Karpas-422 (cell line): ENCODE results near the gene OPCML. TPM values are rescaled to one million over a fixed set of nuclear protein-coding genes. Genes with fewer than 3 reads are reported as not detected.

Source experiments
- DNase-seq: peaks from one replicate; pipeline ENCODE4 v3.0.0-alpha.2; 2015
- H2AFZ ChIP-seq: fragments of 200-600 bp; sonication (generic); 2 replicates; pipeline ENCODE4 v1.6.1; 2014; ENCODE audit warnings: antibody characterized with exemption, low read length, mixed read lengths
- H3K27ac ChIP-seq: fragments of 200-600 bp; sonication (generic); 2 replicates; pipeline ENCODE4 v1.5.1; 2014; ENCODE audit warnings: mild to moderate bottlenecking, low read length, moderate library complexity
- H3K27me3 ChIP-seq: fragments of 200-600 bp; sonication (generic); 2 replicates; pipeline ENCODE4 v1.6.1; 2014; ENCODE audit warnings: low read length, mixed read lengths
- H3K36me3 ChIP-seq: fragments of 200-600 bp; sonication (generic); 2 replicates; pipeline ENCODE4 v1.6.1; 2014; ENCODE audit warnings: low read length, mixed read lengths; ENCODE audit not compliant: insufficient read depth
- H3K4me1 ChIP-seq: fragments of 200-600 bp; sonication (generic); 2 replicates; pipeline ENCODE4 v1.6.1; 2014; ENCODE audit warnings: mild to moderate bottlenecking, low read length, mixed read lengths
- H3K4me2 ChIP-seq: fragments of 200-600 bp; sonication (generic); 2 replicates; pipeline ENCODE4 v1.6.1; 2014; ENCODE audit warnings: low read length, low read depth, mild to moderate bottlenecking; ENCODE audit not compliant: poor library complexity, severe bottlenecking
- H3K4me3 ChIP-seq: fragments of 200-600 bp; sonication (generic); 2 replicates; pipeline ENCODE4 v1.5.1; 2014; ENCODE audit warnings: mild to moderate bottlenecking, antibody characterized with exemption, low read length, mixed read lengths
- H3K79me2 ChIP-seq: fragments of 200-600 bp; sonication (generic); 2 replicates; pipeline ENCODE4 v1.6.1; 2014; ENCODE audit warnings: mild to moderate bottlenecking, low read length, mixed read lengths
- H3K9ac ChIP-seq: fragments of 200-600 bp; sonication (generic); 2 replicates; pipeline ENCODE4 v1.6.0; 2014; ENCODE audit warnings: low read length
- H3K9me2 ChIP-seq: fragments of 200-600 bp; sonication (generic), shearing (Covaris generic); replicated peaks from 2 replicates; pipeline ENCODE4 v1.6.0; 2014; ENCODE audit warnings: mild to moderate bottlenecking, low read length, moderate library complexity; ENCODE audit not compliant: insufficient read depth
- H3K9me3 ChIP-seq: fragments of 300-700, 200-600 bp; sonication (generic); 2 replicates; pipeline ENCODE4 v1.6.1; 2014; ENCODE audit warnings: low read length, mixed read lengths
- H4K20me1 ChIP-seq: fragments of 200-600 bp; sonication (generic); 2 replicates; pipeline ENCODE4 v1.6.1; 2014; ENCODE audit warnings: mild to moderate bottlenecking, antibody characterized with exemption, low read length, low read depth; ENCODE audit not compliant: insufficient read depth
- total RNA-seq: library from RNA; depleted of rRNA; stranded (reverse); fragments of >200 nt; shearing (Covaris generic); gene quantifications from 2 replicates; pipeline ENCODE4 v1.2.3, GENCODE V29; 2014; ENCODE audit warnings: low replicate concordance

OPCML gene
- total RNA-seq, 1 experiment from 2014 or later, result not detected

DNA sequence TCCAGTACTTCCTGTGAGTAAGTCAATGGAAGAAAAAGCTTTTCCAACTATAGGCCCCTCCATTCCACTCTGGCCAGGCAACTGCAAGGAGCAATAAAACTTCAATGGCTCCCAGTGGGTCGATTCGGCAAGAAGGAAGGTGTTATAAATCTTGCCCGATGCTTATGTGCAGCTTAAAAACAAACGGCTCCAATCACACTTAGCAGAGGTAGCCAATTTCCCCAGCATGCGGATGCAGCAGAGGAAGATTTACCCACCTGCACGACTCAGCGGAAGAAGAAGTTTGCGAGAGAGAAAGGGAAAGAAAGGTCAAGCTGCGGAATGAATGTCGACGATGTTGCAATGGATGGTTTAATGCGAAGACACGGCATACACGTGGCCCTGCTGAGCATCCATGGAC is 141.5 kb downstream of the OPCML start:
- H3K9ac ChIP-seq, result no peak overlapping the region
- H2AFZ ChIP-seq, result no peak overlapping the region
- H3K9me3 ChIP-seq, result no peaks in the 10 kb centered on the region
- no peaks in the 10 kb centered on the region for H4K20me1 ChIP-seq
- H3K27ac ChIP-seq, result no peak overlapping the region
- no peaks in the 10 kb centered on the region for H3K9me2 ChIP-seq
- no peaks in the 10 kb centered on the region for H3K4me1 ChIP-seq
- H3K4me3 ChIP-seq, result no peak overlapping the region
- H3K4me2 ChIP-seq, result no peak overlapping the region
- no peaks in the 10 kb centered on the region for H3K27me3 ChIP-seq
- no peak for DNase-seq
- H3K79me2 ChIP-seq, result no peaks in the 10 kb centered on the region
- no peaks in the 10 kb centered on the region for H3K36me3 ChIP-seq

DNA sequence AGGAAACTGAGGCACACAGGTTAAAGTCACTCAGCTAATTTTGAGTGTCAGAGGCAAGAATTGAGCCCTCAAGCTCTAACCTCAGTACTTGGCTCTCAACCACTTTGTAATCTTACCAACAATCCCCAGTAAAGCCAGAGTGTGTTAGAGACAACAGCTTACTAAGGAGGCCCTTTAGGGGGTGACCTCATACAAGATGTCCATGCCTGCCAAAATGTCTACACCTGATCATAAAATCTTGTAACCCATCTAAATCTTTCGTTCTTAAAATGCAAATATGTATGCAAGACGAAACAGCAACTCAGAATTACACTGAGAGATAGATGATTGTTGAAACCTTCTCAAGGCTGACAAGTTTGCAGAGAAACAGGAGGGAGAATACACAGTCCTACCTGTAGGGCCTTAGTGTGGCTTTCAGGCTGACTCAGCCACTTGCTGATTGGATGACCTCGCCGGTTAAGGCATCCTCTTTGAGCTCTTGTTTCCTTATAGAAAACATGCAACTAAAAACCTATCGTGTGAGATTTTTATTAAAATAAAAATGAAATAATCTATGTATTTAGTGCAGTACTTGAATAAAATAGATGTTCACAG is 143.2 kb downstream of the OPCML start:
- no peak overlapping the region for H3K4me2 ChIP-seq
- H3K4me1 ChIP-seq, result no peaks in the 10 kb centered on the region
- no peaks in the 10 kb centered on the region for H4K20me1 ChIP-seq
- H3K9me2 ChIP-seq, result no peaks in the 10 kb centered on the region
- H3K9me3 ChIP-seq, result no peaks in the 10 kb centered on the region
- no peaks in the 10 kb centered on the region for H3K36me3 ChIP-seq
- H2AFZ ChIP-seq, result no peak overlapping the region
- no peak overlapping the region for H3K9ac ChIP-seq
- no peak for DNase-seq
- H3K27me3 ChIP-seq, result no peaks in the 10 kb centered on the region
- H3K4me3 ChIP-seq, result no peak overlapping the region
- no peak overlapping the region for H3K27ac ChIP-seq
- no peaks in the 10 kb centered on the region for H3K79me2 ChIP-seq

DNA sequence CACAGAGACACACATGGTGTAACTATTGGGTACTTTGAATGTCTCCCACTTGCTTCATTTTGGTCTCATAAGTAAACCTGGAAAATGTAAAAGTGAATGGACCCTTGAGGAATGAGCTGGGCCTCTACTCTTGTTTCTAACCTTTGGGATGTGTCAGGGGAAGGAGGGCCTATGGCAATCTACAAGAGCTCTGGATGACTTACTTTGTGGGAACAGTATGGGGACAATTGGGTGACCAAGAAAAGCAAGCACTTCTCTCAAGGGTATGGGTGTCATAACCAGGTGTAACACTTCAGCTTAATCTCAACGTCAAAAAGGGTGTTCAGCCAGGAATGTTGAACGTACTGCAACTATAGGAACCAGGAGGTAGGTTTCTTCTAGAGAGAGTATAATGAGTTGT is 144.0 kb downstream of the OPCML start:
- no peaks in the 10 kb centered on the region for H3K9me2 ChIP-seq
- H2AFZ ChIP-seq, result no peak overlapping the region
- no peaks in the 10 kb centered on the region for H3K79me2 ChIP-seq
- no peak overlapping the region for H3K9ac ChIP-seq
- H3K27me3 ChIP-seq, result no peaks in the 10 kb centered on the region
- no peaks in the 10 kb centered on the region for H3K4me1 ChIP-seq
- no peaks in the 10 kb centered on the region for H3K9me3 ChIP-seq
- no peak overlapping the region for H3K4me2 ChIP-seq
- no peaks in the 10 kb centered on the region for H3K36me3 ChIP-seq
- no peak overlapping the region for H3K4me3 ChIP-seq
- DNase-seq, result no peak
- H3K27ac ChIP-seq, result no peak overlapping the region
- H4K20me1 ChIP-seq, result no peaks in the 10 kb centered on the region

DNA sequence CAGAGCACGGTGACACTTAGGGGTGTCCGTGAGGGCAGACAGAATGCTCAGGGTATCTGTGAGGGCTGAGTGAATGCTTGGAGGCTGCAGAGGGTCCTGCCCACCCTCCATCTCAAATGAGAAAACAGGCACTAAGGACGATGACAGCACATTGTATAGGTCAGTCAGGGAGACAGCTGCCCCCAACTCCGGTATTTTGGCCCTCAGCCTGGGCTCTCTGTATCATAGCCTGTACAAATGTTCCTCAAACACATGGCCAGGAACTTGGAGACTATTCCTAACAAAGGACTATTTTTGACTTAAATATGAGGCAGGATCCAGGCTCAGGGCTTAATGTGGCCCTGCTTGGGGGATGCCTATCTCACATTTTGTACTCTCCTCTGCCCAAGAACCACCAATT is 145.4 kb downstream of the OPCML start:
- H3K79me2 ChIP-seq, result no peaks in the 10 kb centered on the region
- H3K9me2 ChIP-seq, result no peaks in the 10 kb centered on the region
- H3K9ac ChIP-seq, result no peak overlapping the region
- H3K4me1 ChIP-seq, result no peaks in the 10 kb centered on the region
- no peak for DNase-seq
- no peak overlapping the region for H2AFZ ChIP-seq
- H3K27ac ChIP-seq, result no peak overlapping the region
- H3K9me3 ChIP-seq, result no peaks in the 10 kb centered on the region
- H3K27me3 ChIP-seq, result no peaks in the 10 kb centered on the region
- H3K36me3 ChIP-seq, result no peaks in the 10 kb centered on the region
- no peaks in the 10 kb centered on the region for H4K20me1 ChIP-seq
- no peak overlapping the region for H3K4me2 ChIP-seq
- no peak overlapping the region for H3K4me3 ChIP-seq

DNA sequence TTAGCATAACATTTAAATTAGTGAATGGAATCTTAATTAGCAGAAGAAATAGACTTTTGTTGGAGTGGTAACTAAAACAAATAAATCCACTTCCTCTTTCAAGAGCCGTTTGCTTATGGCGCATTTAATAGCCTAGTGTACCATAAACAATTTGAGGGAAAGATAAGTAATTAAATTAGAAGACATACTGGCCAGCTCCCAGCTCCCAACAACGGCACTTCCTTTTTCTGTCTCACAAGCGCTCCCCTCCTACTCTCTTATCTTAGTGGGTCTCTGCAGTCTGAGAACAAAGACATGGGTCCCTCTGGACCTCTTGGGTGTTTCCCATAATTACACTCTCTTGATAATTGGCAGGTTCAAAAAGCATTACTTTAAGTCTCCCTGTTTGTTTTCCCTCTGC is 146.0 kb downstream of the OPCML start:
- DNase-seq, result no peak
- Histone ChIP-seq H3K36me3 (no peaks in the 10 kb centered on the region), H3K9me3 (no peaks in the 10 kb centered on the region), H3K9me2 (no peaks in the 10 kb centered on the region), H4K20me1 (no peaks in the 10 kb centered on the region), H3K27ac (no peak overlapping the region), H3K4me1 (no peaks in the 10 kb centered on the region), H3K79me2 (no peaks in the 10 kb centered on the region), H3K27me3 (no peaks in the 10 kb centered on the region), H3K4me2 (no peak overlapping the region), H3K4me3 (no peak overlapping the region), H2AFZ (no peak overlapping the region), H3K9ac (no peak overlapping the region)

DNA sequence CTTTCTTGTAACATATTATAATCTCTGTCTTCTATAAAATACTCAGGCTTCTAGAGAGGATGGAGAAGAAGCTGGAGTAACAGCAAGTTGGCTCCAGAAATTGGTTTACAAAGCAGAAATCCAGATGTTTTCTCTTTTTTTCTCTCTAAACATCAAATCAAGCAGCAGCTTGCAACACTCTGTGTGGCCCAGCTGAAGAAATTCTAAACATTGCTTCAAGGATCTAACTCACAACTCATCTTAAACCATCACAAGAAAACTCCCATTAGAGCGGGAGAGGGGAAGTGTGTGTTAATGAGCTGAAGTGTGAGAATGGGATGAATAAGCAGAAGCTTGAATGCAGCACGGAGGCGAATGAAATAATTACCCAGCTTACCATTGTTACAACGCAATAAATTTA is 146.5 kb downstream of the OPCML start:
- no peak overlapping the region for H2AFZ ChIP-seq
- H3K9me2 ChIP-seq, result no peaks in the 10 kb centered on the region
- no peak for DNase-seq

DNA sequence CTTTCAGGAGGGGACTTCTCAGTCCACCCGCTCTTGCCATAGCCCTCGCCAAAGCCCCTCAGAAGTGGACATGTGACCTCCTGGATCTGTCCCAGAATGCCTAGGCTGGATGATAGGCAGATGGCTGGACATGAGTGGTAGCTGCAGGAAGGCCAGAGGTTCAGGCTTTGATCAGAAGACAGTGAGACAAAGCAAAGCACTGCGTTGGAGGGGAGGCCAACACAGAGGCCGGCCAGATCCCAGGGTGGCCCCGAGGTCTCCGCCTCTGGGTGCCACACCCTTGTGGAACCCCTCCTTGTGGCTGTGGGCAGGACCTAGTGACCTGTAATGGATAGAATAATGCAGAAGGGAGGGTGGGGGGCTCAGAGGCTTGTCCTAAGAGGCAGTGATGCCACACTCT is 147.6 kb downstream of the OPCML start:
- no peaks in the 10 kb centered on the region for H3K9me3 ChIP-seq
- DNase-seq, result no peak
- H3K4me2 ChIP-seq, result no peak overlapping the region

More for the DNA sequence above, 146.5 kb downstream of the OPCML start:
- Histone ChIP-seq H3K9ac (no peak overlapping the region), H3K27me3 (no peaks in the 10 kb centered on the region), H3K4me3 (no peak overlapping the region), H4K20me1 (no peaks in the 10 kb centered on the region), H3K9me3 (no peaks in the 10 kb centered on the region), H3K36me3 (no peaks in the 10 kb centered on the region), H3K4me2 (no peak overlapping the region), H3K4me1 (no peaks in the 10 kb centered on the region), H3K79me2 (no peaks in the 10 kb centered on the region), H3K27ac (no peak overlapping the region)

DNA sequence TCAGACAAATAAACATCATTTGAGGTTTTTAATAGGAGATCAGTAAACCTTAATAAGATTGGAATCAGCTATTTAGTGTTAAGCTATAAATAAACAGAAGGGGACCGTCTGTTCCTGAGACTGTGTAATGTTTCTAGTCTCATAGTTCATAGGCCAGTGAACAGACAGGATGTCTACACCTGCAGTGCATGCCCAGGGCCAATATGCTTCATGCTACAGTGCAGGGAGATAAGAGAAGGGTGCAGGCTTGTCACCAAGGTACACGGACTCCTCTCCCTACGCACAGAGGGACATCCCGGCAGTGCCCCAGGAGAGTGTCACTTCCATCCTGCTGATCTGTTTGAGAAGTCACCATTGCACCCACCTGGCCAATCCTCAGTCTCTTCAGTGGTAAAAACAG is 148.6 kb downstream of the OPCML start:
- H4K20me1 ChIP-seq, result no peaks in the 10 kb centered on the region
- DNase-seq, result no peak
- H3K9ac ChIP-seq, result no peak overlapping the region
- no peaks in the 10 kb centered on the region for H3K36me3 ChIP-seq
- no peak overlapping the region for H3K27ac ChIP-seq
- no peaks in the 10 kb centered on the region for H3K79me2 ChIP-seq
- no peak overlapping the region for H3K4me2 ChIP-seq
- no peaks in the 10 kb centered on the region for H3K27me3 ChIP-seq
- no peak overlapping the region for H2AFZ ChIP-seq
- H3K4me3 ChIP-seq, result no peak overlapping the region
- H3K4me1 ChIP-seq, result no peaks in the 10 kb centered on the region
- H3K9me3 ChIP-seq, result no peaks in the 10 kb centered on the region
- H3K9me2 ChIP-seq, result no peaks in the 10 kb centered on the region

More for the DNA sequence above, 147.6 kb downstream of the OPCML start:
- Histone ChIP-seq H3K79me2 (no peaks in the 10 kb centered on the region), H3K9me2 (no peaks in the 10 kb centered on the region), H3K4me1 (no peaks in the 10 kb centered on the region), H3K36me3 (no peaks in the 10 kb centered on the region), H4K20me1 (no peaks in the 10 kb centered on the region), H3K27ac (no peak overlapping the region), H3K9ac (no peak overlapping the region), H2AFZ (no peak overlapping the region), H3K27me3 (no peaks in the 10 kb centered on the region), H3K4me3 (no peak overlapping the region)

DNA sequence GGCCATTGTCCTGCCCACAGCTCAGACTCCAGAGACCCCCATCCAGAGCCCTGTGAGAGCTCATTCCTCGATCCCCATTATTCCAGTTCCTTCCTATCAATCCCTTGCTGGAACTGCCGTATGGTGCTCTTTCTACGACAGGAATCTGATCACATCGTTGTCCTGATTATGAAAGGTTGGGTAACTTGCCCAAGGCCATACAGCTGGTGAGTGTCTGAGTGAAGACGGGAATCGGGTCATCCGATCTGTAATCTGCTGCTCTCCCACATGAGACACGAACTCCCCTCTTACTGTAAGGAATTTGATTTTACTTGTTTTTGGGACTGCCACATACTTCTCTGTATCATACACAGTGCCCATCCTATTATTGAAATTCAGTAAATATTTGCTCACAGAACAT is 149.1 kb downstream of the OPCML start:
- Histone ChIP-seq H3K4me1 (no peaks in the 10 kb centered on the region), H3K27me3 (no peaks in the 10 kb centered on the region), H3K9ac (no peak overlapping the region), H4K20me1 (no peaks in the 10 kb centered on the region), H3K9me2 (no peaks in the 10 kb centered on the region), H3K79me2 (no peaks in the 10 kb centered on the region), H3K4me2 (no peak overlapping the region), H3K36me3 (no peaks in the 10 kb centered on the region), H2AFZ (no peak overlapping the region), H3K27ac (no peak overlapping the region), H3K4me3 (no peak overlapping the region), H3K9me3 (no peaks in the 10 kb centered on the region)
- DNase-seq, result no peak
